Loucy (cell line): ENCODE results near the gene MTHFD1.

Source experiments
- H2AFZ ChIP-seq: fragments of 200-600 bp; sonication (generic); 2 replicates; pipeline ENCODE4 v1.6.0; 2016; ENCODE audit warnings: antibody characterized with exemption, mild to moderate bottlenecking, low read length, moderate library complexity
- H3F3A ChIP-seq: fragments of 200-600 bp; 2 replicates; pipeline ENCODE4 v1.6.0; 2016; ENCODE audit warnings: antibody characterized with exemption, low read depth, mild to moderate bottlenecking
- H3K27me3 ChIP-seq: fragments of 200-600 bp; sonication (generic); 2 replicates; pipeline ENCODE4 v1.6.1; 2014; ENCODE audit warnings: low read length, mild to moderate bottlenecking; ENCODE audit not compliant: insufficient read depth, poor library complexity, severe bottlenecking
- H3K36me3 ChIP-seq: fragments of 200-600 bp; sonication (generic); 2 replicates; pipeline ENCODE4 v1.6.1; 2016; ENCODE audit warnings: low read length; ENCODE audit not compliant: insufficient read depth
- H3K4me1 ChIP-seq: fragments of 200-600 bp; sonication (generic); 2 replicates; pipeline ENCODE4 v1.5.1; 2014; ENCODE audit warnings: low read length, mild to moderate bottlenecking; ENCODE audit not compliant: insufficient read depth, poor library complexity, severe bottlenecking
- H3K4me2 ChIP-seq: fragments of 200-600 bp; sonication (generic); 2 replicates; pipeline ENCODE4 v1.6.0; 2014; ENCODE audit warnings: antibody characterized with exemption, low read length, low read depth, mild to moderate bottlenecking; ENCODE audit not compliant: poor library complexity, severe bottlenecking
- H3K4me3 ChIP-seq: fragments of 200-600 bp; sonication (generic); 2 replicates; pipeline ENCODE4 v1.5.1; 2014; ENCODE audit warnings: low read length, mild to moderate bottlenecking, mixed read lengths; ENCODE audit not compliant: poor library complexity, severe bottlenecking
- H3K79me2 ChIP-seq: fragments of 200-600 bp; sonication (generic); 2 replicates; pipeline ENCODE4 v1.6.1; 2014; ENCODE audit warnings: low read length; ENCODE audit not compliant: insufficient read depth
- H3K9ac ChIP-seq: fragments of 200-600 bp; sonication (generic); 2 replicates; pipeline ENCODE4 v1.6.0; 2014; ENCODE audit warnings: mild to moderate bottlenecking, low read depth, low read length, moderate library complexity; ENCODE audit not compliant: poor library complexity, severe bottlenecking
- H3K9me2 ChIP-seq: fragments of 200-600 bp; sonication (generic); replicated peaks from 2 replicates; pipeline ENCODE4 v1.6.1; 2016; ENCODE audit warnings: low read depth, low read length, mixed read lengths
- H3K9me3 ChIP-seq: fragments of 200-600 bp; sonication (generic); 2 replicates; pipeline ENCODE4 v1.6.1; 2014; ENCODE audit warnings: mild to moderate bottlenecking, antibody characterized with exemption, low read length, low read depth; ENCODE audit not compliant: insufficient read depth
- H4K20me1 ChIP-seq: fragments of 200-600 bp; sonication (generic); 2 replicates; pipeline ENCODE4 v1.6.0; 2014; ENCODE audit warnings: antibody characterized with exemption, low read length, mild to moderate bottlenecking; ENCODE audit not compliant: insufficient read depth, poor library complexity, severe bottlenecking
- CTCF ChIP-seq: fragments of 200-600 bp; sonication (generic); conservative IDR thresholded peaks from 2 replicates; pipeline ENCODE4 v1.5.1; 2014; ENCODE audit warnings: mild to moderate bottlenecking, antibody characterized with exemption, low read length
- EZH2phosphoT487 ChIP-seq: fragments of 200-600 bp; IDR thresholded peaks from 2 replicates; pipeline ENCODE4 v1.6.1; 2018; ENCODE audit warnings: antibody characterized with exemption, mild to moderate bottlenecking, moderate library complexity, borderline replicate concordance

Gene MTHFD1

GRCh38 chr14:64412237-64412636 is 24.1 kb downstream of the MTHFD1 start:
- Histone ChIP-seq H2AFZ (no peak overlapping the region), H3K9me3 (no peaks in the 10 kb centered on the region), H3K36me3 (peaks cover 48% of the 10 kb centered on the region; the same call in 1 of the 2 replicates), H3F3A (no peaks in the 10 kb centered on the region), H3K4me2 (no peak overlapping the region), H4K20me1 (no peaks in the 10 kb centered on the region), H3K4me1 (peaks cover 7% of the 10 kb centered on the region), H3K9me2 (no peaks in the 10 kb centered on the region), H3K27me3 (no peaks in the 10 kb centered on the region), H3K79me2 (peaks cover 7% of the 10 kb centered on the region; the same call in 1 of the 2 replicates), H3K4me3 (no peak overlapping the region), H3K9ac (no peak overlapping the region)
- TF ChIP-seq CTCF (no peak), EZH2phosphoT487 (no peak)

- Histone ChIP-seq H3K4me2 (no peak overlapping the region), H2AFZ (no peak overlapping the region), H3K9me3 (no peaks in the 10 kb centered on the region), H4K20me1 (no peaks in the 10 kb centered on the region), H3K9me2 (no peaks in the 10 kb centered on the region), H3K4me1 (peaks cover 7% of the 10 kb centered on the region), H3K36me3 (peaks cover 73% of the 10 kb centered on the region; the same call in 1 of the 2 replicates), H3K9ac (no peak overlapping the region), H3K4me3 (no peak overlapping the region), H3K27me3 (no peaks in the 10 kb centered on the region), H3K79me2 (no peaks in the 10 kb centered on the region), H3F3A (no peaks in the 10 kb centered on the region)
- TF ChIP-seq CTCF (no peak), EZH2phosphoT487 (no peak)
Measured at GRCh38 chr14:64416348-64416932, 28.3 kb downstream of the MTHFD1 start.

- peaks cover 73% of the 10 kb centered on the region; the same call in 1 of the 2 replicates for H3K36me3 ChIP-seq
- H3K4me1 ChIP-seq, result peaks cover 2% of the 10 kb centered on the region
- H3K79me2 ChIP-seq, result no peaks in the 10 kb centered on the region
- no peaks in the 10 kb centered on the region for H3K9me3 ChIP-seq
- H2AFZ ChIP-seq, result no peak overlapping the region
- H3F3A ChIP-seq, result no peaks in the 10 kb centered on the region
- TF ChIP-seq CTCF (no peak), EZH2phosphoT487 (no peak)
- no peaks in the 10 kb centered on the region for H3K9me2 ChIP-seq
- no peak overlapping the region for H3K4me3 ChIP-seq
- H3K27me3 ChIP-seq, result no peaks in the 10 kb centered on the region
- no peak overlapping the region for H3K4me2 ChIP-seq
- H4K20me1 ChIP-seq, result no peaks in the 10 kb centered on the region
- no peak overlapping the region for H3K9ac ChIP-seq
Measured at GRCh38 chr14:64417055-64417770, 29.1 kb downstream of the MTHFD1 start.
